Astrocyte (in vitro differentiated cells and primary cell): ENCODE measurements around the gene TEX2.

Source experiments
- CTCF ChIP-seq: IDR thresholded peaks from 2 replicates; pipeline ENCODE4 v1.5.1; 2011; ENCODE audit warnings: low read depth, mild to moderate bottlenecking, inconsistent platforms, low read length, moderate library complexity; ENCODE audit not compliant: insufficient read depth
- EZH2 ChIP-seq: IDR thresholded peaks from 2 replicates; pipeline ENCODE4 v1.6.1; 2012; ENCODE audit warnings: mild to moderate bottlenecking, low read length, inconsistent platforms; ENCODE audit not compliant: insufficient read depth

- TF ChIP-seq CTCF (no peak), EZH2 (no peak)
These were observed 147.9 kb downstream of the TEX2 start for GRCh38 chr17:64115043-64115698.
